Measurements from ENCODE around the gene LATS1.
"Not testable (repeated sequence)": the region's sequence is repeated elsewhere in the genome, so short reads cannot be mapped to it uniquely, and the experiment has no call there.

The LATS1 gene

GRCh38 chr6:149717588-149718458 is at the start of gene LATS1:
Gene LATS1 (minus strand): TSS chr6:149718101. CDS start chr6:149702126, 15,975 bp downstream.
- peak; percentile 83 to 91 for DNase-seq

GRCh38 chr6:149766156-149766769 is 48.4 kb upstream of the LATS1 start:
- no peak for DNase-seq

DNA sequence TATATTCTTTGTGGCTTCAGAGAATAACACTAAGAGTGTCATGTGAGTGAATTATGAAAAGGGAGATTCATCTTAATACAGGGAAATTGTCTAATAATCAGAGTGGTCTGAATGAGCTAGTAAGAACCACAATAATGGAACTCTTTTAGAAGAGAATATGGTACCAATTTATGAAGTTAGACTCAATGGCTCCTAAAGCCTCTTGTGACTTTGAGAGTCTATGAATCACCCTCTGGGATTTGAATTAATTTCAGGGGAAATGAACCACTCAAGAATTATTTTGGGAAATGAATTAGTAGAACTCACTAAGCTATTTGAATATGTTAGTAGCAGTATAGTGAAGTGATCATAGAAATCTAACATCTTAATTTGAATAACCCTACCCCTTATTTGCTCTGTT is 46.0 kb upstream of the LATS1 start:
- DNase-seq, result no peak

DNA sequence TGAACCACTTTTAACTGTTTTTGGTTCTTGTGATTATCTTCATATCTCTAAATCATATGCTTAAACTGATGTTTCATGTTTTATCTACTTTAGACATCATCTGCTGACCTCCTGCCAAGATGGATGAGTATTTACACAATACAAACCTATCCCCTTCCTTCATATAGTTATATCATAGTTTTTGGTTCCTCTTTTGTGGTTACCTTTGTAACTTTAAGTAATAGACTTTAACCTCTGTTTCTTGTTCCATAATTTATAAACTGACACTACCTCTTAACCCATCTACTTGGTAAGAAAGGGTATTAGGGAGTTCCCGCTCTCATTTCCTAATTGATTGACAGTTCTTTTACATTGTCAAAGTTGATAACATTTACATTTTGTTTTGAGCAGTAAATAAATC is 43.5 kb upstream of the LATS1 start:
- DNase-seq, result no peak

DNA sequence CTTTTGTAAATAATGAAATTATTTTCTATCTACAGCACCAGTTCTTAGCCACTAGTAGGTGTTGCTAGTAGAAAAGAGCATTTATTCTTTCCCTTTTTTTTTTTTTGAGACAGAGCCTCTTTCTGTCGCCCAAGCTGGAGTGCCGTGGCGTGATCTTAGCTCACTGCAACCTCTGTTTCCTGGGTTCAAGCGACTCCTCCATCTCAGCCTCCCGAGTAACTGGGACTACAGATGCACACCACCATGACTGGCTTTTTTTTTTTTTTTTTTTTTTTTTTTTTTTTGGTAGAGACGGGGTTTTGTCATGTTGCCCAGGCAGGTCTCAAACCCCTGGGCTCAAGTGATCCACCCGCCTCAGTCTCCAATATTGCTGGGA is 38.3 kb upstream of the LATS1 start:
- DNase-seq, result no peak

DNA sequence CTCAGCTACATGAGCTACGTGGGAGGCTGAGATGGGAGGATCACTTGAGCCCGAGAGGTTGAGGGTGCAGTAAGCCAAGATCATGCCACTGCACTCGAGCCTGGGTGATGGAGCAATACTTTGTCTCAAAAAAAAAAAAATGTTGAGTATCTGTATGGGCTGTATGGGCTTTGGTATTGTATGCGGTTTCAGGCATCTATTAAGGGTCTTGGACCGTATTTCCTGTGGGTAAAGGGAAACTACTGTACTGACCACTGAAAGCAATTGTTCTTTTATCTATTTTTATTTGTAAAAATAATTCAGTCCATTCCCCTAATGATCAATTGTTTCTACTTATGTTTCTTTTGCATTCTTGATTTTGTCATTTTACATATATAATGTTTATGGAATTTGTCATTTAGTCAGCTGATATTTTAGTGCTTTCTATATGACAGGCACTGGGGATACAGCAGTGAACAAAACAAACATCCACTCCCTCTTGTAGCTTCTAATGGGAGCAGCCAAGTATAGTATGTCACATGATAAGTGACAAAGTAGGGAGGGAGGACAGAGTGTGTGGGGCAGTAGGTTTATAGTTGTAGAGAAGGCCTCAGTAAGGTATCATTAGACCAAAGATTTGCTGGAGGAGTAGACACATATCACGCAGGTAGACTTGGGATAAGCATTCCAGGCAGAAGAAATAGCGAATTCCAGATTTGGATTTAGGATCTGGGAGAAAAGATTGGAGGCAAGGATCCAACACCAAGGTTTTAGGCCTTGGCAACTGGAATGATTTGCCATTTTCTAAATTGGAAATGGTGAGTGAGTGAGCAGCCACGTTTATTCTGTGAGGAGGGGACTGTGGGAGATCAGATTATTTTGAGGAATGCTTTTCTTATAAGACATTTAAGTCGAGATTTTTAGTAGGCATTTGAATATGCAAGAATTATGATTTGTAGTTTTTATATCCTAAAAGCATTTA is 37.7 kb upstream of the LATS1 start:
- DNase-seq, result no peak

GRCh38 chr6:149754548-149754947 is 36.6 kb upstream of the LATS1 start:
- no peak for DNase-seq

DNA sequence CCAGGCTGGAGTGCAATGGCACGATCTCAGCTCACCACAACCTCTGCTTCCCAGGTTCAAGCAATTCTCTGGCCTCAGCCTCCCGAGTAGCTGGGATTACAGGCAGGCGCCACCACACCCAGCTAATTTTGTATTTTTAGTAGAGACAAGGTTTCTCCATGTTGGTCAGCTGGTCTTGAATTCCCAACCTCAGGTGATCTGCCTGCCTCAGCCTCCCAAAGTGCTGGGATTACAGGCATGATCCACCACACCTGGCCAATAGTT is 35.4 kb upstream of the LATS1 start:
- not testable (repeated sequence) for DNase-seq

GRCh38 chr6:149752600-149753373 is 34.9 kb upstream of the LATS1 start:
- no peak for DNase-seq

- DNase-seq, result not testable (repeated sequence)
These were observed 34.0 kb upstream of the LATS1 start for GRCh38 chr6:149751920-149752319.

GRCh38 chr6:149751239-149751638 is 33.3 kb upstream of the LATS1 start:
- DNase-seq, result no peak

GRCh38 chr6:149750136-149750609 is 32.3 kb upstream of the LATS1 start:
- DNase-seq, result peak; percentile 24 to 61

DNA sequence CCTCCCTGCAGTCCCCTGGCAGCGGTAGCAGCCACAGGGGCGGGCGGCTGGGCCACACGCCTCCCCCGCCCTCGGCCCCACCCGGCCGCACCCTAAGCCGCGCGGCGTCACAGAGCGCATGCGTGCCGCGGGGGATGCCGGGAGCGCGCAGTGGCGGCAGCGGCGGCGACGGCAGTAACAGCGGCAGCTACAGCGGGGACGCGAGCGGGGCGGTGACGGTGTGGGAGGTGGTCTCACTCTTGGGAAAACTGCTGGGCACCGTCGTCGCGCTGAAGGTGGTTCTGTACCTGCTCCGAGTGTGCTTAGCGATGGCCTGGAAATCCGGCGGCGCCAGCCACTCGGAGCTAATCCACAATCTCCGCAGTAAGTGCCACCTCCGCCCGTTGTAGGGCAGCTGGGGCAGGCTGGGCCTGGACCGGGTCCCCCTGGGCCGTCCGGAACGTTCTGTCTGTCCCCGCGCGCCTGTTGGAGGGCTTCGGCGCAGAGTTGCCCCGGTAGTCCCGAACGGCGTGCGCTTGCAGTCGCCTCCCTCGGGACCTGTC is 31.8 kb upstream of the LATS1 start, which contains the start of gene PCMT1:
PCMT1 (plus strand) TSS at position 148 of the 542 bp plus-strand sequence; CDS start at position 309, 161 bp downstream.
- peak; percentile 89 to 94 for DNase-seq

DNA sequence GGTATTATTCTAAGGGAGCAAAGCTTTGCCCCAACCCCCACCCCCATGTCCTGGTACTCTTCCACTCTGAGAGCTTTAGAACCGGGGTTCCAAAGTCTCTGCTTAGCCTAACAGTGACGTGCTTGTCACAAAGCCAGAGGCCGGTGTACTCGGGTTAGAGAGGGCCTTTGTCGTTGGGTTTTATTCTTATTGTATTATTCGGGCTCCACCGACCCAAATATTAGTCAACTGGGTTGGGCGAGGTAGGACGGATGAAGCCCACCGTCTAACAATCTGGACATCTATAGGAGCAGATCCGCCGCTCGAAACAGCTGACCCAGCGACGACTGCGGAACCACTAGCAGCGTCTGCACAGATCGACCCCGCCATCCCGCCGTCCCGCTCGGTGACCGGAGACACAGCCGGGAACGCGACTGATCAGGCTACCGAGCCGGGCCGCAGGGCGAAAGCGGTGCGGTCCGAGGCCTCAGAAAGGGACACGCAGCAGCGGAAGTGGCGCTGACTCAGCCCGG is 31.2 kb upstream of the LATS1 start:
- not testable (repeated sequence) for DNase-seq

- peak; percentile 91 to 95 for DNase-seq
These were observed 28.4 kb upstream of the LATS1 start, which contains the start of gene NUP43 for GRCh38 chr6:149746147-149746946. Gene NUP43 (minus strand): TSS chr6:149746529. CDS start chr6:149746495, 34 bp downstream.

DNA sequence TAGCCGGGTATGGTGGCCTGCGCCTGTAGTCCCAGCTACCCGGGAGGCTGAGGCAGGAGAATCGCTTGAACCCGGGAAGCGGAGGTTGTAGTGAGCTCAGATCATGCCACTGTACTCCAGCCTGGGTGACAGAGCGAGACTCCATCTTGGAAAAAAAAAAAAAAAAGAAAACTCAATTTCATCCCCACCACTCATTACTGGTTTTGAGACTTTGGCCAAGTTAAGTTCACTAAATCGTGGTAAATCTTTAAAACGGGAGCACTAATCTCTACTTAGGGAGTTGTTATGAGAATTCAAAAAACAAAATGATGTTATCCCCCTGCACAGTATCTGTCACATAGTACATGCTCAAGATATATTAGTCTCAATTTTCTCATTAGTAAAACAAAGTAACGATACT is 27.4 kb upstream of the LATS1 start:
- DNase-seq, result not testable (repeated sequence)

DNA sequence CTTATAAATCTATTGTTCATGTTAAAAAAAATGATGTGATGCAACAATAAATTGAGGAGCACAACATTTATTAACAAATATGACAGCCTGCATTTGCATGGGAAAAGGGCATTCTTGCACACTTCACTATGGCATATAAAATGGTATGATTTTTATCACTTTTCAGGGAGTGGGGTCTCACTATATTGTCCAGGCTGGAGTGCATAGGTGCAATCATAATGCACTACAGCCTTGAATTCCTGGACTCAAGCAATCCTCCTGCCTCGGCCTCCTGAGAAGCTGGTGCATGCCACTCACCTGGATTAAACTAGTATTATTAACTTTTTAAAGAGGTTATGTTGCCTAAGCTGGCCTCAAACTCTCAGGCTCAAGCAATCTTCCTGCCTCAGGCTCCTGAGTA is 17.0 kb upstream of the LATS1 start:
- DNase-seq, result no peak

- no peak for DNase-seq
These were observed 15.3 kb upstream of the LATS1 start for GRCh38 chr6:149733089-149733720.

GRCh38 chr6:149729824-149730223 is 11.9 kb upstream of the LATS1 start:
- no peak for DNase-seq
